NCI-H526 (cell line): Measurements from ENCODE around the gene PRR33.
"Not testable (repeated sequence)": the region's sequence is repeated elsewhere in the genome, so short reads cannot be mapped to it uniquely, and the experiment has no call there.

Experiments
- DNase-seq, 2 experiments: peaks; one replicate each; lab custom pipeline; 2025; lab: John Stamatoyannopoulos, UW

Gene PRR33

DNA sequence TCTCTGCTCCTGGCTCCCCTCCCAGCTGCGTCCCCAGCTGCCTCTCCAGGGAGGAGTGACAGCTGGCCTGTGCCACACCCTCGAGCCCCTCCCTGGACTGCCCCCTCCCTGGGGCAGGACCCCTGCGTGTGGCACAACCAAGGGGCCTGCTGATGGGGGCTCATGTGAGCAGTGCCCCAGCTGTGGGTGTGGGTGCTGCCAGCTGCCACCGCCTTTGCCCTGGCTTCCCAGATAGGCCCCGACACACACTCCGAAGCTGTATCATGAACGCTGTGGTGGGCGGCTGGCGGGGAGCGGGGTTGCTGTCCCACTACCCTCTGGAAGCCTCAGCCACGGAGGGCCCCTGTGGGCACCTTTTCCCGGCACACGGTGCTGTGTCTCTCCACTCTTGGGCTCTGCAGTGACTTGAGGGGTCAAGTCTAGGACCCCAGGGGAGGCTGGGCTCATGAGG lies 15.8 kb downstream of the PRR33 start:
- DNase-seq = not testable (repeated sequence)

DNA sequence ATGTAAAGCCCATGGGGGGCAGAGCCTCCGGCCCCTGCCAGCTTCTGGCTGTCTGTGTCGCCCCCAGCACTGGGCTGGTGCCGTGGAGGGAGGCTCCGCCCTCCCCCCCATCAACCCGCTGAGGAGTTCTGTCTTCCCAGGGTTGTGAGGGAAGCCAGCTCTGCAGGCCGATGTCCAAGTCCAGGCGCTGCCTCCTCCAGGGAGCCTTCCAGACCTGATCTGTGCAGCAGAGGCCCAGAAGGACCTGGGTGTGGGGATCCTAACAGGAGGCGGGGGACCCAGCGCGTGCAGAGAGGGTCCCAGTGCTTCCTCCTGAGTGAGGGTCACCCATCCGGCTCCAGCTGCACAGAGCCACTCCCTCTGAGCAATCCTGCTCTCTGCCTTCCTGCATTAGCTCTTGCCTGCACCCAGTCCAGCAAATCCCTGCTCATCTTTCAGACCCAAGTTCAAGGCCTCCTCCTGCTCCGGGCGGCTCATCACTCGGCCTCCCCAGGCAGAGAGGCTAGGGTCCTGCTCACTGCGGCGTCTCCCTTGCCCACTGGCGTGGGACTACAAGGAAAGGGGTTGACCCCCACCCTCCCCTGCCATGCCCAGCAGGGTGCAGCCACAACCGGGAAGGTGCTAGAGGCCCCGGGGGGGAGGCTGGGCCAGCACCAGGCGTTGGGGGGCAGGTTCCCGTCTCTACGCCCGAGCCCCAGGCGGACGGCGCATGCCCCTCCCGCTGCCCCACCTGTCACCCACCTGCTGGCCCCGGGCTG lies 16.4 kb downstream of the PRR33 start:
- DNase-seq = no peak

DNA sequence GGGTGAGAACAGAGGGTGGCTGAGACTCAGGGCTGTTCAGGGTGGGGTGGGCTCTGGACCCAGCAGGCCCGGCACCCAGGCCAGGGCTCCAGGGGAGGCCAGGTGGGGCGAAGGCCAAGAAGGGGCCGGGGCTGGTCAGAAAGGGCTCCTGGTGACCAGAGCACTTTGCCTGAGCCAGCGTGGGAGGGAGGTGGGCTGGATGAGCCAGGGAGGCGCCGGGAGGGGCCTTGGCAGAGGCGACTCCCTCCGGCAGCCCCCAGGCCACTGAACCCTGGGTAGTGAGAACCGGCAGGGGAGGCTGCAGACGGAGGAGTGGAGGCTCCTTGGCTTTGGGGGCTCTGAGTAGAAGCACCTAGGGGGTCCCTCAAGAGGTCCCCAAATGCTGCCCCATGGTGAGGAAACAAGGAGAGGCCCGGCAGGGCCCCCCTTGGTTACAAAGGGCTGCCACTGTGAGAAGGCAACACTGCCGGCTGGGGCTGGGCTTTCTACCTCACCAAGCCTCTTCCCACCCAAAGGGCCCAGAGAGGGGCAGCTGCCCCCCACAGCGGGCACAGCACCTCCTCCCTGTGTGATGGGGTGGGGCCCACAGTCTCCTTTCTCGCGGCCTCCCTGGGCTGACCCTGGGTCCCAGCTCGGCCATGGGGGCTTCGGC lies 17.1 kb downstream of the PRR33 start:
- not testable (repeated sequence) for DNase-seq

DNA sequence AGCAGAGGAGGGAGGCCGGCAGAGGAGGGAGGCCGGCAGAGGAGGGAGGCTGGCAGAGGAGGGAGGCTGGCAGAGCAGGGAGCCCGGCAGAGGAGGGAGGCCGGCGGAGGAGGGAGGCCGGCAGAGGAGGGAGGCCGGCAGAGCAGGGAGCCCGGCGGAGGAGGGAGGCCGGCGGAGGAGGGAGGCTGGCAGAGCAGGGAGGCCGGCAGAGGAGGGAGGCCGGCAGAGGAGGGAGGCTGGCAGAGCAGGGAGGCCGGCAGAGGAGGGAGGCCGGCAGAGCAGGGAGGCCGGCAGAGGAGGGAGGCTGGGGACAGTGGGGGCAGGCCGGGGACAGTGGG lies 17.9 kb downstream of the PRR33 start:
- DNase-seq = not testable (repeated sequence)

DNA sequence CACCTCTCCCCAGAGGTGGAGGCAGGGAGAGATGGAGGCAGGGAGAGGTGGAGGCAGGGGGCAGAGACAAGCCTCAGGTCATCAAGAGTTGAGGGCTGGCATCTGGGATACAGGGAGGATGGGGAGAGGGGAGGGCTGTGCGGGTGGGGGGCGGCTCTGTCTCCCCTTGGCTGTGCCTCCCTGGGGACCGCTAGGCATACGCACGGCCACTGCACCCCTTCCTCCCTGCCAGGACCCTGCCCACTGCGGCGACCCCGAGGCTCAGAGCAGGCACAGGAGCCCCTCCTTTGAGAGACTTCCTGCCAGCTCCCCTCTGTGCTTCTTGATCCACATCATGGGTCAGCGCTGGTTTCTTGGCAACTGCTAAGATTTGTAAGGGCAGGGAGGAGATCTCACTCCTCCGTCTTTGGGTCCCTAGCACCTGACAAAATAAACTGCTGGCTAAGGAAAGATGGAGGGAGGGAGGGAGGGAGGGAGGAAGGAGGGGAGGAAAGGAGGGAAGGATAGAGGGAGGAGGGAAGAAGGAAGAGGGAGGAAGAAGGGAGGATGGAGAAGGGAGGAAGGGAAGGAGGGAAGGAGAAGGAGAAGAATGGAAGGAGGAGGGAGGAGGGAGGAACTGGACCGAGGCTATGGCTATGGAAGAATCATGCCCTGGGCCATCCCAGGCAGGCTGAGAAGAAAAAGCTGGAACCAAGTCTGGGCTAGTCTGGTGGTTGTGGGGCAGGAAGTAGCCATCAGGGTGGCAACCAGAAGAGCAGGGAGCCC lies 18.5 kb downstream of the PRR33 start:
- DNase-seq = peak in 1 of 2 experiments; percentile 35

DNA sequence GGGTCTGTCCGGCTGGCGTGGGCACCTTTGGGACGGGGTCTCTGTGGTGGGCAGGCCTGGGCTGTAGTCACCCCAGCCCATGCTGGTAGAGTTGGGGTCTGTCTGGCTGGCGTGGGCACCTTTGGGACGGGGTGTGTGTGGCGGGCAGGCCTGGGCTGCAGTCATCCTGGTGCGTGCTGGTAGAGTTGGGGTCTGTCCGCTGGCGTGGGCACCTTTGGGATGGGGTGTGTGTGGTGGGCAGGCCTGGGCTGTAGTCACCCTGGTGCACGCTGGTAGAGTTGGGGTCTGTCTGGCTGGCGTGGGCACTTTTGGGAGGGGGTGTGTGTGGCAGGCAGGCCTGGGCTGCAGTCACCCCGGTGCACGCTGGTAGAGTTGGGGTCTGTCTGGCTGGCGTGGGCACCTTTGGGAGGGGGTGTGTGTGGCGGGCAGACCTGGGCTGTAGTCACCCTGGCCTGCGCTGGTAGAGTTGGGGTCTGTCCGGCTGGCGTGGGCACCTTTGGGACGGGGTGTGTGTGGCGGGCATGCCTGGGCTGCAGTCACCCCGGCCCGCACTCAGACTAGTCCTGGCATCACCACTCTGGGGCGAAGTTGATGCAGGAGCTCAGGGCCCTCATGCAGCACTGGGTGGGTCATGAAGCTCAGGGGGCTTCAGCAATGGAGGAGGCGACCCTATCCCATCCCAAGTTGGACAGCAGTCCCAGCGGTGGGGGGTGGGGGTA lies 19.3 kb downstream of the PRR33 start:
- DNase-seq = no peak

DNA sequence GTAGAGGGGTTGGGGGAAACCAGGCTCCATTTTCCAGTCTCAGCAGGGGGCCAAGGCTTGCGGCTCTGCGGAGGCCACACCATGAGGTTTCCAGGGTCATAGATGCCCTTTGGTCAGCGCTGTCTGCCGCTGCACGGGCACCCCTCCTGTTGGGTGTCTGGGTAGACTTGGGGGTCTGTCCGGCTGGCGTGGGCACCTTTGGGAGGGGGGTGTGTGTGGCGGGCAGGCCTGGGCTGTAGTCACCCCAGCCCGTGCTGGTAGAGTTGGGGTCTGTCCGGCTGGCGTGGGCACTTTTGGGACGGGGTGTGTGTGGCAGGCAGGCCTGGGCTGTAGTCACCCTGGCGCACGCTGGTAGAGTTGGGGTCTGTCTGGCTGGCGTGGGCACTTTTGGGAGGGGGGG lies 20.2 kb downstream of the PRR33 start:
- no peak for DNase-seq

DNA sequence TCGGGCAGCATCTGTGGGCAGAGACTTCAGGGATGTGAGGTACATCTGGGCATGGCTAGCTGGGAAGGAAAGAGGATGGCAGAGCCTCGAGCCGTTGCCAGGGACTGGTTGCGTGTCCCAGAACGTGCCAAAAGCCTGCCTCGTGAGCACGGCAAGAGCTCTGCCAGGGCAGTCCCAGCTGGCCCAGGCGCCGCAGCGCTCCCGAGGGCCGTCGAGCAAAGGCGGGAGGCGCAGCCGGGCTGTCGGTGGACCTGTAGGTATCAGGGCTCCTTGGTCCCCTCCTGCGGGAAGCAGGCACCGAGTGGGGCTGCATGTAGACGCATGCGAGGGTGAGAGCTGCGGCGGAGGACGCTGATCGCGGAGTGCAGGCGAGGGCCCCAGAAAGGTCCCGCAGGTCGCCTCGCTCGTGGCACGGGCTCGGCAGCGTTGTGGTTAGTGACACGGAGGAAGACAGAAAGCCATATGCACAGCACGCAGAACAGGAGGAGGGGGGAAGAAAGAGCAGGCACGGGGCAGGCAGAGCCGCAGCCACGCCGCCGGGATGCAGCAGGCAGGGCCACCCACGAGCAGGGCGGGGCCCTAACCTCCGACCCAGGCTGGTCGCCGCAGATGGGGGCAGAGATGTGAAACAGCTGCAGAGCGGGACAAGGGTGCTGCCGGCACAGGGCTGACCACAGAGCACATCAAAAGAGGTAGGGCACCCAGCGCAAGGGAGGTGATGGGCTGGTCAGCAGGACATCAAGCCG lies 20.8 kb downstream of the PRR33 start:
- peak in 1 of 2 experiments; percentile 54 for DNase-seq

DNA sequence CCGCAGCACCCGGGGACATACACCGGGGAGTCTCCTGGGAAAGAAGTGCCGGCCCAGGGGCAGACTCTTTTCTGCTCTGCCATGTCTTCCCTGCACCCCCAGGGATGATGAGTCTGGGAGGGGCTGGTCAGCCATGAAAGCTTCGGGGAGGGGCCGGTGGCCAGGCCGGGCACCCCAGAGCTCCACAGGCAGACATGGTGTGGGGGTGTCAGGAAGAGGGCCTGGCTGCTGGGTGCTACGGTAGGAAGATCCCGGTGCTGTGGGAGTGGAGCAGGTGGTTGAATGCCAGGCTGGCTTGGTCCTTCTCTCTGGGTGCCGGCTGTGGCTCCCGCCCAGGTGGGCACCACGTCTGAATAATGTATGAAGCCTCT lies 21.4 kb downstream of the PRR33 start:
- no peak for DNase-seq

DNA sequence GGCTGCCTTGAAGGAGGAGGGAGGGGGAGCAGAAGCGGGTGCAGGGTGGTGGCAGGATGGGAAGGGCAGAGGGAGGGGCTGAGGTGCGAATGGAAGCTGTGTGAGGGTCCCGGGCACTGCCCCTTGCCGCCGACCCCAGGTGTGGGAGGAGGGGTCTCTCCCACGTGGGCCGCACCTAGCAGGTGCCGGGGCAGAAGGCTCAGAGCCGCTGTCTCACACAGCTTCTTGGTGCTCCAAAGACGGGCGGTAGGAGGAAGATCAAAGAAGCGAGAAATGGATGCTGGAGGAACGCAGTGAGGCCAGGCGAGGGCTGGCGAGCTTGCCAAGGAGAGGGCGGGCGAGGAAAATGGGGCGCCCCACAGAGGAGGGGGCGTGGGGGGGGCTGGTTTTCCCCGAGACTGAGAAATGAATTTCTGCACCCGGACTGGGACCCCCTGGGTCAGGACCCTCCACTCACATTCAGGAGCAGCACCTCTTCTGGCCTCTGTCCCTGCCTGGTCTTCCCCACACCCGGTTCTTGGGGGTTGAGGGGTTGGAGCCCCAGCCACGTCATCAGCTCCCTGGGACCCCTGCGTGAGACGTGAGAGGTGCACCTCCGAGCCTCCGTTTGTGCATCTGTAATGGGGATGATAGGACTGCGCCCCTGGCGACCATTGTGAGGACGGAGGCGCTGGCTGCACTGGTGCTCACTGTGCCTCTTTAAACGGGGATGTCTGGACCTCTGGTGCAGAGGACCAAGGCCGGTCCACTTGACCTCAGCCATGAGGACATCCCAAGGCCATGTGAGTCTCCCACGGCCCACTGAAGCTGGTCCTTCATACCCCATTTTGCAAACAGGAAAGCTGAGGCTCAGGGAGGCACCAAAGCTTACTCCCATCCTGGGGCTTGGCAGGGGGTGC lies 22.0 kb downstream of the PRR33 start:
- peak in 1 of 2 experiments; percentile 58 for DNase-seq

DNA sequence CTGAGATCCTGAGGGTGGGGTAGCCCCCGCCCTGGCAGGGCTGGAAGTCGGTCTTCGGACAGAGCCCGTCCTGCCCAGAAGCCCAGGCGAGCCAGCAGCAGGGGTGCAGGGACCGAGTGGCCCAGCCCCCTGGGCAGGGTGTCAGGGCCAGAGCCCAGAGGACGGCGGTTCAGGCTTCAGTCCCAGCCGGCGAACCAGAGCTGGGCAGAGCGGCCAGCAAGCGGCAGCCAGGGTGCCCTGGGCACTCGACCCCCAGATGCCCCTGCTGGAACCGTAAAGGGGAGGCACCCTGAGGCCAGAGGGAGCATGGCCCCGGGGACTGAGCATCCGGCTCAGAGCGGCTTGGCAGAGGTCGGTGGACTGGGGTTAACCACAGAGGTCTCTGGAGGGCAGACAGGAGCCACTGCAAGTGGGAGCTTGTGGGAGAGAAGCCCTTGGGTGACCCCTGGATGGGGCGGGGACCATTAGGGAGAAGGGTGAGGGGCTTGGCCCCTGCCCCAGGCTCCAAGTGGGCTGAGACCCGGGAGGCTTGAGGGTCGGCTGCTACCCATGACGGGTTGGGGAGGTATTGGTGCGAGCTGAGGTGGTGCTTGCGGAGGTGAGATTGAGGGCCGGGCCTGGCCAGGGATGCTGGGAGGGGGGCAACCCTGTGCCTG lies 22.9 kb downstream of the PRR33 start:
- DNase-seq = no peak

DNA sequence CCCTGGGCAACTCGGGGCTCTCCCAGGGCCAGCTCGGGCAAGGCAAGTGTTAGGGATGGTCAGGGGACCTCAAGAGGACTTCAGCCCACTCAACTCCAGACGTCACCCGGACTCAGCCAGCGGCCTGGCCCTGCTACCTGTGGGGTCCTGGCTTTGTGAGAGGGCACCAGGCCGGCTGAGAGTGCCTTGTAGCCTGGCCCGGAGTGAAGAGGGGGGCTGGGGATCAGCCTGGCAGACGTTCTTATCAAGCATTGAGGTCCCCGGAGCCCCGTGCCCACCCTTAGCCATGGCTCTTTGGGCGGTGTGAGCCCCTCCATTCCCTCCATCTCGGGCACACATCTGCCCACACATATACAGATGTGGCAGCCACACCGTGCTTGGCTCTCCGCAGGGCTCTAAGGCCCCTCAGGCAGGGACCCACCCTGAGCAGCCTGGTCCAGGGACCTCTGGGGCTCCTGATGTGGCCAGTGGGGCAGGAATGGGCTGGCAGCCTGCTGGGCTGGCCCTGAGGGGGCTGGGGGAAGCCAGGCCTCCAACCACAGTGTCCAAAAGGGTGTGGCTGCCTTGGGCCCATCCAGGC lies 23.5 kb downstream of the PRR33 start:
- no peak for DNase-seq

DNA sequence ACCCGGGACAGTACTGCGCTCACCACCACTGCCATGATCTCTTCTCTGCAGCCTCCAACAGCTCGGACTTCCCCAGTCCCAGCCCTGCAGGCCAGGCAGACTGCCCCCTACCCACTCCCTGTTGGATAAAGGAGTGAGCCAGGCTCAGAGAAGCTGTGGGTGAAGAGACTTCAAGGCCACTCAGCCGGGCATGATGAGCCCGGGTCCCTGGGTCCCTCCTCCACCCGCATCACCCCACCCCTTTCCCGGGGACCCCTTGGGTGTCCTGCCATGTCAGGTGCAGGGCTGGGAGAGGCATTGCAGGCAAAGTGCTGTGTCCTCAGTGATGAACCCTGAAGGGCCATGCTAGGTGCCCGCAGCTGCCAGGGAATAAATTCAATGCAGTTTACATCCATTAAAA lies 24.3 kb downstream of the PRR33 start:
- DNase-seq = no peak

DNA sequence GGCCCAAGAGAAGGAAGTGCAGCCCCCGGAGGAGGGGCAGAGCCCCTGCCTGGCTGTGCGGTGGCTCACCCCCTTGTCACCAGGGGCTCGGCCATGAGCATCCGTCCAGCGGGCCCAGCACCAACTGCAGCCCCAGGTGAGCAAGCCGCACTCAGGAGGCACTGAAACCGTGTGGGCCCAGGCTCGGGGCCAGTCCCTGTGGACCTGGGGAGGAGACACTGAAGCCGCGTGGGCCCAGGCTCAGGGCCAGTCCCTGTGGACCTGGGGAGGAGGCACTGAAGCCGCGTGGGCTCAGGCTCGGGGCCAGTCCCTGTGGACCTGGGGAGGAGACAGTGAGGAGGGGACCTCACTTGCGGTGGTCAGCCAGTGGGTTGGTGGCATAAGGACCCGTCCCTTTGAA lies 24.9 kb downstream of the PRR33 start:
- no peak for DNase-seq

DNA sequence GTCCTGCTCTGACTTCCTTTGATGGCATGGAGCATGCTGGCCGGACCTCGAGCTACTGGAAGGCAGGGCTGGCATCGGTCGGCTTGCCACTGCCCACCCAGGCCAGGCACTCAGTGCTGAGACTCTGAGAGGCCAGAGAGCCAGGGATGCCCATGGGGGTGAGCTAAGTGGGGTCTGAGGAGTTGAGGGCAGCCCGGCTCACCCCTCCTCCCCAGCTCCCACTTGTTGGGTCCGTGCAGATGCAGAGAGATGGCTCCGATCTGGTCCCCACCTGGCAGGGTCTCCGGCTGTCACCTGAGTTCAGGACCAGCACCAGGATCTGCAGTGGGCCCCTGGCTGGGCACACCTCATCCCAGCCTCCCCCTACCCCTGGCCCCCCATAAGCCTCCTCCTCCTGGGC lies 25.5 kb downstream of the PRR33 start:
- DNase-seq = no peak

DNA sequence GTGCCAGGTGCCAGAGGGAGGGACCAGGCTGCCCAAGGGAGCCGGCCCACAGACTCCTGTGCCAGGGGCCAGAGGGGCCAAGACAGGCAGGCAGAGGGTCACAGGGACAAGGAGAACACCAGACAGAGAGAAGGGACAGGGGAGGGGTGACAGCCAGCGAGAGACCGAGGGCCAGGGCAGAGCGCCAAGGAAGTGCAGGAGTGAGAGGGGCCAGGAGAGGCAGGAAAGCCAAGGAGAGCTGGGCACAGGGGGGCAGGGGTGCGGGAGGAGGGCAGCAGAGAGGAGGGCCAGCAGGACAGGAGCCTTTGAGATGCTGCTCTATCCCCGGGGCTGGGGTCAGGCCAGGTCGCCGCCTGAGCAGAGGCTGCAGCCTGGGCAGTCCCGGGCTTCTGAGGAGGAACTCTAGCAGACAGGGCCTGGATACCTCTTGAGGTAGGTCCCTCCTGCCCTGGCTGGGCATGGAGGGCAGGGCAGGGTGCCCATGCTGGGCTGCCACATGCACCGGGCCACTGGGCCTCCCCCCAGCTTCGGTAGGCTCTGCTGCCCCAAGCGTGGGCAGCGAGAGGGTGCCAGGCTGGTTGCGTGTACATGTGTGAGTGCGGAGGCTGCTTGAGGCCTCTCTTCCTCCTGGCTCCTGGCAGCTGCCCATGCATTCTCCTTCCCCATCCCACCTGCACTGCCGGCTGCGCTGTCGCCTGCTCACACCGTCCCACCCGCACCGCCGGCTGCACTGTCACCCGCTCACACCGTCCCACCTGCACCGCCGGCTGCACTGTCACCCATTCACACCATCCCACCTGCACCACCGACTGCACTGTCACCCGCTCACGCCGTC lies 26.6 kb downstream of the PRR33 start:
- DNase-seq = no peak

DNA sequence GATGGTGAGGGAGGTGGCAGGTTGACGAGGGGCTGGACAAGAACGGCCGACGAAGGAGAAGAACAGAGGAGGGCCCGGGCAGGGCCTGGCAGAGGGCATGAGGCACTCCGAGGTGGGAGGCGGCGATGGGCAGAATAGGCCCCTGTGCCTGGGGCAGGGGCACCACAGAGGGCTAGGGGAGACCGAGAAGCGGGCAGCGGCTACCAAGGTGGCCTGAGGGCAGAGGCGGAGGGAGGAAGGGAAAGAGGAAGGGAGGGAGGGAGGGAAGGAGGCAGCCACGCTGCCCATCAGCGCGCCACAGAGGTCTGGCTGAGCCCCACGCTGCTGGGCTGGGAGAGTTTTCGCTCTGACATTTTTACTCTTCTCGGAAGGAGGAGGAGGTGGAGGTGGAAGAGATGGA lies 27.5 kb downstream of the PRR33 start:
- no peak for DNase-seq

DNA sequence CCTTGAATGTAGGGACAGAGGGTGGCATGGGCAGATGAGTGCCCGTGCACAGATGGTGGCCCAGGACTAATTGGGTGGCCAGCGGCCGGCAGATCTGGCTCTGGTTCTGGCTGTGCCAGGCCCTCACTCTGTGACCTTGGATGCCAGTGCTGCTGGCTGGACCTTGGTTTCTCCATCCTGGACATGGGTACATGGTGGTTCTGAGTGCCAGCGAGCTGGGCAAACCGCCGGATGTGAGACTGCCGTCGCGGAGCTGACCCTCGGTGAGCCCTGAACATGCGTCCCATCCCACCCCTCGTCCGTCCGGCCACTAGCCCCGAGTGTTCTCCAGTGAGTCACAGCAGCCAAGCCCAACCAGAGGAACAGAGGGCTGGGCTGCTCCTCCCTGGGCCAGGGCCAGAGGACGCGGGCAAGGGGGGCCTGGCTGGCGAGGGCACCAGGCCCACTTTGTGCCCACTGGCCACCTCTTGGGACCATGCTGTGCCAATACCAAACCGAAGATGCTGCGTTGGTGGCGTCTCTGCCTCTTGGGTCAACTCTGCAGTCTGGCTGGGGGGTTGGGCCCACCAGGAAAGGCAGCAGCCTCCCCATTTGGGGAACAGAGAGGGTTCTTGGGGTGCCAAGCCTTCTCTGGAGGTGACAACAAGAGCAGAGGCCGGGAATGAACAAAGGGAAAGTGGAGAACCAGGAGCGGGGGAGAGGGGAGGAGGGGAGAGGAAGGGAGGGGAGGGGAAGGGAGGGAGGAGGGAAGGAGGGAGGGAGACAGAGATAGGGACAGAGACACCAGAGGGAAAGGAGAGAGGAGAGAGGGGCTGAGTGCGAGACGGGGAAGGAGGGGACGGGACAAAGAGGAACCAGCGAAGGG lies 28.1 kb downstream of the PRR33 start:
- DNase-seq = peak in 1 of 2 experiments; percentile 28
